Fibroblast of lung (primary cell): ENCODE measurements around the gene TTLL11.

Experiments
- CTCF ChIP-seq, 2 donors: IDR thresholded peaks in 1 of 2; conservative IDR thresholded peaks in 1 of 2; 1 replicate in 1 of 2; 2 replicates in 1 of 2; pipeline ENCODE4 v1.5.1; 2011 to 2012; ENCODE audit warnings: low read length in 2 of 2, control low read depth in 1 of 2, inconsistent platforms in 1 of 2, low read depth in 1 of 2, mild to moderate bottlenecking in 1 of 2
- EZH2 ChIP-seq: IDR thresholded peaks from 2 replicates; pipeline ENCODE4 v1.5.1; 2012; ENCODE audit warnings: low read length, control low read depth, mild to moderate bottlenecking; ENCODE audit errors: missing control alignments

- no peak for TF ChIP-seq CTCF (conservative IDR thresholded peaks at IDR 0.05 in 1 of 2, IDR thresholded peaks at IDR 0.05 in 1 of 2; ENCODE audit: low read depth in 1 of 2, low read length in 2 of 2)
- TF ChIP-seq EZH2: no peak
Observed at GRCh38 chr9:121958530-121958929, 134.6 kb downstream of the TTLL11 start.
